OCI-LY7 (cell line): ENCODE measurements around the gene CAPS.

Experiments
- EZH2phosphoT487 ChIP-seq: fragments of 200-600 bp; sonication (generic); IDR thresholded peaks from 2 replicates; pipeline ENCODE4 v1.6.1; 2018; ENCODE audit warnings: low read depth, borderline replicate concordance, mild to moderate bottlenecking, mixed run types, antibody characterized with exemption, low read length, moderate library complexity, mixed read lengths
- TF ChIP-seq, protein P1 (sequence below): fragments of 200-600 bp; sonication (generic); conservative IDR thresholded peaks from 2 replicates; pipeline ENCODE4 v1.5.1; 2014; ENCODE audit warnings: mild to moderate bottlenecking, antibody characterized with exemption, low read length, moderate library complexity, mixed read lengths

DNA sequence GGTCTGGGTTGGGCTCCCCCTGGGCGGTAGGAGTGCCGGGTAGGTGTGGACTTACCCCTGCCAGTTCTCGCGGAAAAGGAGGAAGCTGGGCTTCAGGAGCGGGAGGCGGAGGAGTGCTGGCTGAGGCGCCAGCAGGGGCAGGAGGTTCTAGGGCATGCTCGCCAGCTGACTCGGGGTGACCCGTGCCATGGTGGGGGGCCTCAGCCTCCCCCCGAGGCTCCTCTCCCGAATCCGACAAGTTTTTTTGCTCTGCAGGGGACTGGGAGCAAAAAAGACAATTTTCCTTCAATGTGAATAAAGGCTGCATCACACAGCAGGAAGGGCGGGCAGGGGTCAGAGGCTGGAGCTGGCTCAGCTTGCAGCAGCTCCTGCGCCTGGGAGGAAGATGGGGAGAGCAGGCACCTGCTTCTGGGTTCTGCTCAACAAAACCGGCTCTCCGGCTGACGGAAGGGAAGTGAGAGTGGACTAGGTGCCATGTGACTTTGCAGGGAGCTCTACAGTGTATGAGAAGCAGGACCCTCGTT is 37.3 kb downstream of the CAPS start:
- TF ChIP-seq, protein P1, sequence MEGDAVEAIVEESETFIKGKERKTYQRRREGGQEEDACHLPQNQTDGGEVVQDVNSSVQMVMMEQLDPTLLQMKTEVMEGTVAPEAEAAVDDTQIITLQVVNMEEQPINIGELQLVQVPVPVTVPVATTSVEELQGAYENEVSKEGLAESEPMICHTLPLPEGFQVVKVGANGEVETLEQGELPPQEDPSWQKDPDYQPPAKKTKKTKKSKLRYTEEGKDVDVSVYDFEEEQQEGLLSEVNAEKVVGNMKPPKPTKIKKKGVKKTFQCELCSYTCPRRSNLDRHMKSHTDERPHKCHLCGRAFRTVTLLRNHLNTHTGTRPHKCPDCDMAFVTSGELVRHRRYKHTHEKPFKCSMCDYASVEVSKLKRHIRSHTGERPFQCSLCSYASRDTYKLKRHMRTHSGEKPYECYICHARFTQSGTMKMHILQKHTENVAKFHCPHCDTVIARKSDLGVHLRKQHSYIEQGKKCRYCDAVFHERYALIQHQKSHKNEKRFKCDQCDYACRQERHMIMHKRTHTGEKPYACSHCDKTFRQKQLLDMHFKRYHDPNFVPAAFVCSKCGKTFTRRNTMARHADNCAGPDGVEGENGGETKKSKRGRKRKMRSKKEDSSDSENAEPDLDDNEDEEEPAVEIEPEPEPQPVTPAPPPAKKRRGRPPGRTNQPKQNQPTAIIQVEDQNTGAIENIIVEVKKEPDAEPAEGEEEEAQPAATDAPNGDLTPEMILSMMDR, result no peak
- TF ChIP-seq EZH2phosphoT487, result no peak
